NCI-H345 treated with DMSO at 0.1 percent for 48 hours (cell line): ENCODE data around the gene LDHAL6B.

Experiments
- DNase-seq: peaks from one replicate; lab custom pipeline; 2025; ENCODE audit not compliant: unreplicated experiment; lab: John Stamatoyannopoulos, UW

The LDHAL6B gene

GRCh38 chr15:59176653-59177316 lies 29.9 kb upstream of the LDHAL6B start:
- DNase-seq: no peak

DNA sequence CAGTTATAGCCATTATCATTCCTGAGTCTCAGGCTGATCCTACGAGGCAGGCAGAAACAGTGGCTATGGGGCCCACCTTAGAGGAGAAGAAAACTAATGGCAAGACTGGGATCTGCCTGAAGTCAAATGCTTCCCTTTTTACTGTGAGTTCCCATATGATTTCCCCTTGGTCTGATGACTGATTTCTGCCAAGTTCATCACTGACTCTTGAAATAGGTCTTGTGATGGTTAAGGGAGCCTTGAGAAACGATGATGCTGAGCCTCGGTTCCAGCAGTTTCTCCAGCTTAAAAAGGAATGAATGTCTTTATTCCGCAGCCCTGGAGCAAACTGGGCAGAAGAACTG lies 29.4 kb upstream of the LDHAL6B start:
- DNase-seq: no peak

GRCh38 chr15:59178151-59178695 lies 28.4 kb upstream of the LDHAL6B start:
- no peak for DNase-seq

DNA sequence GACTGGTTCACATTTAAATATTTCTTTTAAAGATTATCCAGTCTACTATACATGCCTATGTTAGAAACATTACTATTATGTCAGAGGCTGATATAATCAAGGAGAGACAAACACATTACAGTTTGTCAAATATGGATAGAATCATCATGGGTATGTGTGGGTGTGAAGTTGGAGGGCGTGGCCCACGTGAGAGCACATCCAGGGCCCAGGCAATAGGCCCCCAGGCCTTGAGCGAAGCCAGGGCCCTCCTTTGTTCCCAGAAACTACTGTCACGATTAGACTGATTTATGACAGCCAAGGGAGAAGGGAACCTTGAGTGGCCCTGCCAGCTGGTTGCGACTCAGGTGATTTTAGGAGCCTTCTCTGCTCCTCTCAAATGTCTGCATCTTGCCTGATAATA lies 26.9 kb upstream of the LDHAL6B start:
- no peak for DNase-seq

- no peak for DNase-seq
Observed at GRCh38 chr15:59180945-59181600, 25.6 kb upstream of the LDHAL6B start.

DNA sequence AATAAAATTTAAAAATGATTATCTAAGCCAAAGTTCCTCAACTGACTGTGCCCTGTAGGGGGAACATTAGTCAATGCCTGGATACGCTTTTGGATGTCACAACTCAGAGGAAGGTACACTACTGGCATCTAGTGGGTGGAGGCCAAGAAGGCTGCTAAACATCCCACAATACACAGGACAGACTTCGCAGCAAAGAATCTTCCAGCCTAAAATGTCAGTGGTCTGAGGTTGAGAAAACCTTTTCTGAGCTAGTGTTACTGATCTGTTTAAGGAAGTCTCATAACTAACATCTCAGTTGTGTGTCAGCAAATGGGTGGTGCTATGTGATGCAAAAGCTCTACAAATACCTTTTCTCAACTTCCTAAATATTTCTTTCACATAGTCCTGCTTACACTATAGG lies 20.9 kb upstream of the LDHAL6B start:
- no peak for DNase-seq

GRCh38 chr15:59186501-59186900 lies 20.1 kb upstream of the LDHAL6B start:
- DNase-seq: no peak

- no peak for DNase-seq
Observed at GRCh38 chr15:59189241-59189640, 17.4 kb upstream of the LDHAL6B start.

- DNase-seq: no peak
Observed at GRCh38 chr15:59190291-59190690, 16.4 kb upstream of the LDHAL6B start.

- DNase-seq: no peak
Observed at GRCh38 chr15:59191855-59192237, 14.8 kb upstream of the LDHAL6B start.

- DNase-seq: no peak
Observed at GRCh38 chr15:59194639-59195325, 11.9 kb upstream of the LDHAL6B start.

DNA sequence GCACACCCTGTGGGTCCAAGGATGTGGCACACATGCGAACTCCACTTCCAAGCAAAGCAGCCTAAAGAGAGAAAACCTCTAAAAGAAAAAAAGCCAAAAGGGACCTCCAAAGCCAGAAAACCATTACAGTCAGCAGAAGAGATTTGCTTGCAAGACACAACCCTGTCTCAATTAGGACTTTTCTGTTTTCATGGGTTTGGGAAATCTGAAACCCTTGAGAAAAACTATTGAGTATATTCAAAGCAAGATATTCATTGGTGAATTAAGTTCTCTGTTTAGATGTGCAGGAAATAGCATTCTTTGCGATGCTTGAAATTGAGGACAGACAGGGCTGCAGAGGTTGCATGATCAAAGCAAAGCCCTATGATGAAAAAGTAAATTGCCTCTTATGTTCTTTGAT lies 10.2 kb upstream of the LDHAL6B start:
- no peak for DNase-seq

- DNase-seq: no peak
Observed at GRCh38 chr15:59197454-59197853, 9.2 kb upstream of the LDHAL6B start.

- no peak for DNase-seq
Observed at GRCh38 chr15:59199626-59200465, 6.8 kb upstream of the LDHAL6B start.

GRCh38 chr15:59200560-59200959 lies 6.1 kb upstream of the LDHAL6B start:
- DNase-seq: no peak

GRCh38 chr15:59203008-59203407 lies 3.6 kb upstream of the LDHAL6B start:
- no peak for DNase-seq

- no peak for DNase-seq
Observed at GRCh38 chr15:59203657-59204056, 3.0 kb upstream of the LDHAL6B start.

GRCh38 chr15:59205839-59206622 lies 612 bp upstream of the LDHAL6B start:
- DNase-seq: no peak

DNA sequence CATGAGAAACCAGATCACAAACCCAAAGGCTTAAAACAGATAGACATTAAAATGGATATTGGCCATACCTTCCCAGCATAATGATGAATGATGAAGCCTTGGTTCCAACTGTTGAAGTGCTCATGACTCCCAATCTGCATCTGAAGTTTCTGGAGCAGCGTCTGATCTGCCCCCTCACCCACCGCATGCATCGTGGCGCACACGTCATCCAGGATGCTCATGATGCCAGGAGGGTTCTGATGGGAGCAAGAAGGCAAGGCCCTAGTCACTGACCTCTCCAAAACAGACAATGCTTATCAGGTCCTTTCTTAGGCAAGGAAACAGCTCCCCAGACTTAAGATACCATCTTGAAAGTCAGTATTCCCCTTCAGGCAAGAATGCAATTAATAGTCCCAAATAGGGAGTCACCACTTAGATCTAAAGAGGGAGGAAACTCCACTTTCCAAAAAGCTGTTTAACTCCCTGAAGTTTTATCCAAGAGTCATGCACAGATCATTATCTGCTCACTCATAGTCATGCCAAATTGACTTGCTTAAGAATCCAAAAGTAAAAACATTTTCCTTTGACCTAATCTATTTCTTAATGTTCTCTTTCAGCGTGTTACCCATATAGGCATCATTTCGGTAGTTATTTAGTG lies 2.1 kb downstream of the LDHAL6B start:
- no peak for DNase-seq

GRCh38 chr15:59210186-59210585 lies 3.5 kb downstream of the LDHAL6B start:
- no peak for DNase-seq
